Measurements from ENCODE around the gene TMEM240.
"Not testable (repeated sequence)": the region's sequence is repeated elsewhere in the genome, so short reads cannot be mapped to it uniquely, and the experiment has no call there.

GRCh38 chr1:1518621-1519007 lies 21.8 kb downstream of the TMEM240 start:
- not testable (repeated sequence) for TF ChIP-seq CTCF, POLR2A (IDR thresholded peaks at IDR 0.05)

Data from thyroid gland (tissue), 4 donors.